ENCODE data around the gene AOPEP.
A peak's percentile ranks its signal among the peaks of the same experiment; 100 is the strongest.

Gene AOPEP

GRCh38 chr9:94761481-94761880, 35.0 kb downstream of the AOPEP start:
- DNase-seq (ENCODE audit: low read depth) = no peak

- DNase-seq (ENCODE audit: low read depth) = no peak
These were observed 41.0 kb downstream of the AOPEP start for GRCh38 chr9:94767331-94768072.

- no peak for DNase-seq (ENCODE audit: low read depth)
These were observed 42.3 kb downstream of the AOPEP start for GRCh38 chr9:94768766-94769165.

GRCh38 chr9:94770334-94770733, 43.8 kb downstream of the AOPEP start:
- DNase-seq (ENCODE audit: low read depth) = no peak

GRCh38 chr9:94771096-94771495, 44.6 kb downstream of the AOPEP start:
- no peak for DNase-seq (ENCODE audit: low read depth)

- DNase-seq (ENCODE audit: low read depth) = no peak
These were observed 45.6 kb downstream of the AOPEP start for GRCh38 chr9:94772144-94772543.

- no peak for DNase-seq (ENCODE audit: low read depth)
These were observed 46.3 kb downstream of the AOPEP start for GRCh38 chr9:94772639-94773303.

- no peak for DNase-seq (ENCODE audit: low read depth)
These were observed 47.2 kb downstream of the AOPEP start for GRCh38 chr9:94773655-94774054.

GRCh38 chr9:94778013-94778412, 51.5 kb downstream of the AOPEP start:
- no peak for DNase-seq (ENCODE audit: low read depth)

- DNase-seq (ENCODE audit: low read depth) = no peak
These were observed 52.5 kb downstream of the AOPEP start for GRCh38 chr9:94779031-94779430.

GRCh38 chr9:94779693-94780290, 53.3 kb downstream of the AOPEP start:
- DNase-seq (ENCODE audit: low read depth) = no peak

GRCh38 chr9:94780516-94780950, 54.0 kb downstream of the AOPEP start:
- DNase-seq (ENCODE audit: low read depth) = no peak

- DNase-seq (ENCODE audit: low read depth) = no peak
These were observed 56.0 kb downstream of the AOPEP start for GRCh38 chr9:94782355-94783101.

GRCh38 chr9:94783102-94783682, 56.7 kb downstream of the AOPEP start:
- DNase-seq (ENCODE audit: low read depth) = peak; percentile 5

GRCh38 chr9:94783928-94784327, 57.4 kb downstream of the AOPEP start:
- DNase-seq (ENCODE audit: low read depth) = no peak

GRCh38 chr9:94785215-94786169, 59.0 kb downstream of the AOPEP start:
- no peak for DNase-seq (ENCODE audit: low read depth)

- no peak for DNase-seq (ENCODE audit: low read depth)
These were observed 60.1 kb downstream of the AOPEP start for GRCh38 chr9:94786586-94786985.

- no peak for DNase-seq (ENCODE audit: low read depth)
These were observed 60.8 kb downstream of the AOPEP start for GRCh38 chr9:94787266-94787665.

- no peak for DNase-seq (ENCODE audit: low read depth)
These were observed 62.1 kb downstream of the AOPEP start for GRCh38 chr9:94788570-94789105.

GRCh38 chr9:94791435-94791834, 64.9 kb downstream of the AOPEP start:
- no peak for DNase-seq (ENCODE audit: low read depth)

- DNase-seq (ENCODE audit: low read depth) = no peak
These were observed 66.0 kb downstream of the AOPEP start for GRCh38 chr9:94792511-94792910.

Measured in CMK (cell line).